H9 (cell line): ENCODE data around the gene CUEDC1. TPM values are rescaled to one million over a fixed set of nuclear protein-coding genes. Genes with fewer than 3 reads are reported as not detected.

ENCODE experiments used
- DNase-seq: peaks from one replicate; pipeline ENCODE4 v3.0.0-alpha.2; 2017
- H2AFZ ChIP-seq: one replicate; pipeline ENCODE4 v1.6.1; 2013; ENCODE audit warnings: mild to moderate bottlenecking, low read length, control low read depth, moderate library complexity
- H2AK5ac ChIP-seq: 2 replicates; pipeline ENCODE4 v1.6.1; 2013; ENCODE audit warnings: low read length, control low read depth, mixed read lengths; ENCODE audit not compliant: insufficient read length
- H2BK120ac ChIP-seq: one replicate; pipeline ENCODE4 v1.6.1; 2013; ENCODE audit warnings: low read depth, mild to moderate bottlenecking, low read length, control low read depth, inconsistent platforms; ENCODE audit not compliant: poor library complexity, severe bottlenecking
- H2BK12ac ChIP-seq: 2 replicates; pipeline ENCODE4 v1.6.1; 2013; ENCODE audit warnings: low read length, control low read depth, mixed read lengths, low read depth; ENCODE audit not compliant: insufficient read length
- H2BK15ac ChIP-seq: 2 replicates; pipeline ENCODE4 v1.6.1; 2013; ENCODE audit warnings: low read depth, low read length, control low read depth
- H2BK20ac ChIP-seq: one replicate; pipeline ENCODE4 v1.6.1; 2013; ENCODE audit warnings: low read depth, mild to moderate bottlenecking, low read length, control low read depth, inconsistent platforms; ENCODE audit not compliant: poor library complexity, severe bottlenecking
- H2BK5ac ChIP-seq: 2 replicates; pipeline ENCODE4 v1.6.1; 2013; ENCODE audit warnings: low read length, control low read depth, mixed read lengths; ENCODE audit not compliant: insufficient read length
- H3K14ac ChIP-seq: 2 replicates; pipeline ENCODE4 v1.6.1; 2013; ENCODE audit warnings: low read length, control low read depth; ENCODE audit not compliant: insufficient read depth
- H3K18ac ChIP-seq: 2 replicates; pipeline ENCODE4 v1.6.1; 2013; ENCODE audit warnings: low read depth, mild to moderate bottlenecking, mixed read lengths, low read length, control low read depth; ENCODE audit not compliant: insufficient read length
- H3K23ac ChIP-seq: 2 replicates; pipeline ENCODE4 v1.6.1; 2013; ENCODE audit warnings: low read length, control low read depth, mixed read lengths, low read depth; ENCODE audit not compliant: insufficient read length
- H3K23me2 ChIP-seq: 2 replicates; pipeline ENCODE4 v1.6.1; 2013; ENCODE audit warnings: low read depth, mild to moderate bottlenecking, mixed read lengths, low read length, control low read depth; ENCODE audit not compliant: insufficient read length, poor library complexity, severe bottlenecking
- H3K27ac ChIP-seq: 2 replicates; pipeline ENCODE4 v1.5.1; 2013; ENCODE audit warnings: low read length, control low read depth, mixed read lengths, low read depth; ENCODE audit not compliant: insufficient read length
- H3K27me3 ChIP-seq: 2 replicates; pipeline ENCODE4 v1.6.1; 2013; ENCODE audit warnings: low read length, control low read depth, inconsistent platforms; ENCODE audit not compliant: insufficient read depth
- H3K4ac ChIP-seq: 2 replicates; pipeline ENCODE4 v1.6.1; 2013; ENCODE audit warnings: low read depth, mild to moderate bottlenecking, control low read depth, inconsistent platforms, low read length, moderate library complexity
- H3K4me1 ChIP-seq: 2 replicates; pipeline ENCODE4 v1.6.1; 2013; ENCODE audit warnings: low read length, control low read depth, inconsistent platforms; ENCODE audit not compliant: insufficient read depth
- H3K4me2 ChIP-seq: 2 replicates; pipeline ENCODE4 v1.6.1; 2013; ENCODE audit warnings: low read length, control low read depth, mixed read lengths; ENCODE audit not compliant: insufficient read length, insufficient read depth
- H3K56ac ChIP-seq: 2 replicates; pipeline ENCODE4 v1.6.1; 2013; ENCODE audit warnings: low read depth, mild to moderate bottlenecking, mixed read lengths, low read length, control low read depth; ENCODE audit not compliant: insufficient read length
- H3K79me1 ChIP-seq: 2 replicates; pipeline ENCODE4 v1.6.1; 2013; ENCODE audit warnings: low read depth, mild to moderate bottlenecking, moderate library complexity, low read length, control low read depth, inconsistent platforms; ENCODE audit not compliant: insufficient read depth, poor library complexity, severe bottlenecking
- H3K79me2 ChIP-seq: 2 replicates; pipeline ENCODE4 v1.6.1; 2013; ENCODE audit warnings: low read length, control low read depth, inconsistent platforms; ENCODE audit not compliant: insufficient read depth
- H3K9ac ChIP-seq: 2 replicates; pipeline ENCODE4 v1.6.1; 2013; ENCODE audit warnings: low read length, control low read depth, mixed read lengths; ENCODE audit not compliant: insufficient read length; ENCODE audit errors: extremely low read depth
- H3K9me3 ChIP-seq: one replicate; pipeline ENCODE4 v1.6.1; 2013; ENCODE audit warnings: low read depth, low read length, inconsistent platforms; ENCODE audit not compliant: control insufficient read depth
- H3T11ph ChIP-seq: one replicate; pipeline ENCODE4 v1.6.1; 2013; ENCODE audit warnings: mild to moderate bottlenecking, low read length, control low read depth, inconsistent platforms
- H4K20me1 ChIP-seq: one replicate; pipeline ENCODE4 v1.6.1; 2013; ENCODE audit not compliant: control insufficient read depth, insufficient read length, insufficient read depth
- H4K5ac ChIP-seq: 2 replicates; pipeline ENCODE4 v1.6.1; 2013; ENCODE audit warnings: low read depth, mild to moderate bottlenecking, mixed read lengths, low read length, control low read depth; ENCODE audit not compliant: insufficient read length
- H4K8ac ChIP-seq: replicated peaks from 2 replicates; pipeline ENCODE4 v1.6.1; 2013; ENCODE audit warnings: low read length, control low read depth, mixed read lengths, low read depth; ENCODE audit not compliant: insufficient read length
- H4K91ac ChIP-seq: 2 replicates; pipeline ENCODE4 v1.6.1; 2013; ENCODE audit warnings: low read depth, mild to moderate bottlenecking, moderate library complexity, mixed read lengths, low read length, control low read depth; ENCODE audit not compliant: insufficient read length
- H3K27ac Mint-ChIP-seq, 3 experiments: 2 replicates in 2 of 3; 3 replicates in 1 of 3; pipeline ENCODE4 v1.8.0; 2020 to 2021; ENCODE audit warnings: mixed read lengths in 3 of 3, mild to moderate bottlenecking in 1 of 3, moderate library complexity in 1 of 3
- H3K27me3 Mint-ChIP-seq: 2 replicates; pipeline ENCODE4 v1.8.0; 2021; ENCODE audit warnings: low read depth, mild to moderate bottlenecking, moderate library complexity, mixed read lengths
- H3K36me3 Mint-ChIP-seq, 3 experiments: 2 replicates in 2 of 3; 3 replicates in 1 of 3; pipeline ENCODE4 v1.8.0; 2020 to 2021; ENCODE audit warnings: low read depth in 3 of 3, mixed read lengths in 3 of 3; ENCODE audit not compliant: insufficient read depth in 1 of 3
- H3K4me1 Mint-ChIP-seq, 2 experiments: 2 replicates each; pipeline ENCODE4 v1.8.0; 2020; ENCODE audit warnings: mixed read lengths in 2 of 2
- H3K4me3 Mint-ChIP-seq, 2 experiments: 2 replicates in 1 of 2; 3 replicates in 1 of 2; pipeline ENCODE4 v1.8.0; 2020 to 2021; ENCODE audit warnings: mild to moderate bottlenecking in 2 of 2, mixed read lengths in 2 of 2, moderate library complexity in 1 of 2
- H3K9me3 Mint-ChIP-seq, 2 experiments: 2 replicates in 1 of 2; 3 replicates in 1 of 2; pipeline ENCODE4 v1.8.0; 2020; ENCODE audit warnings: mild to moderate bottlenecking in 2 of 2, mixed read lengths in 2 of 2, moderate library complexity in 1 of 2
- CTCF ChIP-seq: fragments of 200-600 bp; sonication (generic); conservative IDR thresholded peaks from 3 replicates; pipeline ENCODE4 v1.8.0; 2021; ENCODE audit warnings: antibody characterized with exemption, mild to moderate bottlenecking
- WGBS: extraction: QIAGEN DNeasy Blood & Tissue Kit; methylation state at CpG from one replicate; pipeline ENCODE4 v1.1.7; 2013; ENCODE audit warnings: missing lambda C conversion rate, low lambda C conversion rate, mixed read lengths; ENCODE audit not compliant: insufficient read length; ENCODE audit errors: extremely low coverage; 5-methylcytosine and 5-hydroxymethylcytosine counted together
- total RNA-seq: library from RNA; stranded (reverse); gene quantifications from 2 replicates; pipeline ENCODE4 v1.2.1, GENCODE V29; 2021

Gene CUEDC1
- total RNA-seq, 1 experiment from 2014 or later, result 7.3 TPM

- Histone ChIP-seq H3K27ac (no peak overlapping the region), H3K79me2 (no peaks in the 10 kb centered on the region)
Observed at GRCh38 chr17:57926723-57927047, 28.5 kb downstream of the CUEDC1 start.

More at GRCh38 chr17:57926723-57927047, 28.5 kb downstream of the CUEDC1 start:
- Histone ChIP-seq H4K91ac (no peak overlapping the region), H3K4me1 (no peaks in the 10 kb centered on the region), H2BK15ac (no peak overlapping the region), H3K27me3 (no peaks in the 10 kb centered on the region; the same call in 1 of the 2 replicates), H3K23ac (no peak overlapping the region), H3K9me3 (no peaks in the 10 kb centered on the region), H3K79me1 (no peaks in the 10 kb centered on the region), H3K4me2 (no peak overlapping the region), H3T11ph (no peak overlapping the region), H2BK12ac (no peak overlapping the region), H4K20me1 (no peaks in the 10 kb centered on the region), H3K14ac (no peak overlapping the region; the same call in 1 of the 2 replicates), H4K8ac (no peak overlapping the region), H2BK20ac (no peak overlapping the region), H3K18ac (no peak overlapping the region), H3K4ac (no peak overlapping the region), H2AFZ (no peak overlapping the region), H3K23me2 (no peaks in the 10 kb centered on the region), H3K9ac (no peak overlapping the region), H2BK5ac (no peak overlapping the region), H3K56ac (no peak overlapping the region), H2BK120ac (no peak overlapping the region), H2AK5ac (no peak overlapping the region), H4K5ac (no peak overlapping the region)
- no peak for TF ChIP-seq CTCF
- no peak for DNase-seq
- H3K36me3 Mint-ChIP-seq, result no peaks in the 10 kb centered on the region; a peak in 1 of 7 replicates
- peaks cover 27 to 47% of the 10 kb centered on the region in 2 experiments for H3K4me1 Mint-ChIP-seq
- H3K27me3 Mint-ChIP-seq, result peaks cover 80% of the 10 kb centered on the region
- no peaks in the 10 kb centered on the region for H3K9me3 Mint-ChIP-seq
- H3K27ac Mint-ChIP-seq, result peak overlapping the region in 1 of 3 experiments; percentile 46; a peak in 1 of 7 replicates
- peak overlapping the region in 1 of 2 experiments; percentile 2; a peak in 2 of 5 replicates for H3K4me3 Mint-ChIP-seq
- no CpG with 5 or more reads among the region's 7 CpGs for WGBS
